Esophagus muscularis mucosa (tissue), 3 donors: ENCODE results near the gene GSC.

Experiments
- POLR2AphosphoS5 ChIP-seq, 2 donors: sonication (generic); formaldehyde crosslinking; IDR thresholded peaks; one replicate each; pipeline ENCODE4 v1.6.1; 2017; ENCODE audit warnings: antibody characterized with exemption in 2 of 2
- TF ChIP-seq, protein P1 (sequence below), 3 experiments: fragments of 200-600 bp in 2 of 3; fragments of 450-650 bp in 1 of 3; sonication (generic) in 2 of 3; IDR thresholded peaks; one replicate each; pipeline ENCODE4 v1.5.1; 2017 to 2019; ENCODE audit warnings: antibody characterized with exemption in 3 of 3, mild to moderate bottlenecking in 2 of 3, moderate library complexity in 1 of 3

DNA sequence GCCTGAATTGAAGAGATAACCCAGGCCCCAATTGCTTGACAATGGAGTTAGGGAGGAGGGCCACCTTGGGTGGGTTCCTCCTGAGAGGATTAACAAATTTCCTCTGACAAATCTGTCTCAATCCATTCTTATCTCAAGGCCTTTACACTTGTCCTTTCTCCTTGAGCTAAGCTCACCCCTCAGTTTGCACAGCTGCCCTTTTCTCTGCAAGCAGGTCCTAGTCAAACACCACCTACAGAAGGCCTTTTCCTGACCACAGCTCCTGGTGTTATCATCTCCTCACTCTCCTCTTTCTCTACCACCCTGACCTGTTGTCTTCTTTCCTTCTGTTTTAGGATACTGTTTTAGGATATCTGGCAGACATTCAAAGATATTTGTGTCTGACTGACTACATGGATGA, 26.4 kb upstream of the GSC start:
- TF ChIP-seq, protein P1, sequence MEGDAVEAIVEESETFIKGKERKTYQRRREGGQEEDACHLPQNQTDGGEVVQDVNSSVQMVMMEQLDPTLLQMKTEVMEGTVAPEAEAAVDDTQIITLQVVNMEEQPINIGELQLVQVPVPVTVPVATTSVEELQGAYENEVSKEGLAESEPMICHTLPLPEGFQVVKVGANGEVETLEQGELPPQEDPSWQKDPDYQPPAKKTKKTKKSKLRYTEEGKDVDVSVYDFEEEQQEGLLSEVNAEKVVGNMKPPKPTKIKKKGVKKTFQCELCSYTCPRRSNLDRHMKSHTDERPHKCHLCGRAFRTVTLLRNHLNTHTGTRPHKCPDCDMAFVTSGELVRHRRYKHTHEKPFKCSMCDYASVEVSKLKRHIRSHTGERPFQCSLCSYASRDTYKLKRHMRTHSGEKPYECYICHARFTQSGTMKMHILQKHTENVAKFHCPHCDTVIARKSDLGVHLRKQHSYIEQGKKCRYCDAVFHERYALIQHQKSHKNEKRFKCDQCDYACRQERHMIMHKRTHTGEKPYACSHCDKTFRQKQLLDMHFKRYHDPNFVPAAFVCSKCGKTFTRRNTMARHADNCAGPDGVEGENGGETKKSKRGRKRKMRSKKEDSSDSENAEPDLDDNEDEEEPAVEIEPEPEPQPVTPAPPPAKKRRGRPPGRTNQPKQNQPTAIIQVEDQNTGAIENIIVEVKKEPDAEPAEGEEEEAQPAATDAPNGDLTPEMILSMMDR (IDR thresholded peaks at IDR 0.05), result no peak
- TF ChIP-seq POLR2AphosphoS5 (IDR thresholded peaks at IDR 0.05), result no peak
